GM03348 (cell line): ENCODE data around the gene LHFPL6.
A peak's percentile ranks its signal among the peaks of the same experiment; 100 is the strongest.

Source experiments
- DNase-seq: peaks from one replicate; pipeline ENCODE4 v3.0.0; 2012; ENCODE audit warnings: low spot score

LHFPL6 gene

DNA sequence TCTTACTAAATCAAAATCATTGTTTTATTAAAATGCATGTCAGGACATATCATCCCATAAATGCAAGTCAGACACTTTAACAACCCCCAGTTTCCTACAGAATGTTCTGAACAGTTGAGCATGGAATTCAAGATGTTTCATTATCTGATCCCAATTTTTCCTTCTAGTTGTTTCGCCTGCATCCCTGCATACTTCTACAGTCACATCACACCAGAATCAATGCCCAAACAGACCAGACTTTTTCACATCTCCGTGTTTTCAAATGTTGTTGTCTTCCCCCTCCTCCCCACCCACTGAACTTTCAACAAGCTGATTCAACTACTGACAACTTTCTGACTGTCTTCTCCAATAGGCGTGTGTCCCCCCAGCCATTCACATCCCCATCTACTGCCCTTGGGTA lies 48.6 kb downstream of the LHFPL6 start:
- peak; percentile 52 for DNase-seq

DNA sequence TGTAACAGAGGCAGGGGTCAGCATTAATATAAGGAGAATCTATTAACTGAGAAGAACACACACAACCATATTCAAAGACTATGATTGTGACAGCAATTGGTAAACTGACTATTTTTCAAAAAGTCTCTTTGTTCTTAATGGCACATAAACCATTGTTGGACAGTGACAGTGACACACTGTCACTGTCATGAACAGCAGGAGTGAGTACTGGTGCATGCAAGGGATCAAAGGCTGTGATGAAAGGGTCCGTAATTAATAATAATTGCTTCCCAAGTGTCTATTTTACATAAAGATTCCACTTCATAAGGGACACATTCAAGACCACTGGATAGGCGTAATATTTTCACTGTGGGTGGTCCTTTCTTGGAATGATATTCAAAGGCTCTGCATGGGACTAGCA lies 50.7 kb downstream of the LHFPL6 start:
- no peak for DNase-seq

DNA sequence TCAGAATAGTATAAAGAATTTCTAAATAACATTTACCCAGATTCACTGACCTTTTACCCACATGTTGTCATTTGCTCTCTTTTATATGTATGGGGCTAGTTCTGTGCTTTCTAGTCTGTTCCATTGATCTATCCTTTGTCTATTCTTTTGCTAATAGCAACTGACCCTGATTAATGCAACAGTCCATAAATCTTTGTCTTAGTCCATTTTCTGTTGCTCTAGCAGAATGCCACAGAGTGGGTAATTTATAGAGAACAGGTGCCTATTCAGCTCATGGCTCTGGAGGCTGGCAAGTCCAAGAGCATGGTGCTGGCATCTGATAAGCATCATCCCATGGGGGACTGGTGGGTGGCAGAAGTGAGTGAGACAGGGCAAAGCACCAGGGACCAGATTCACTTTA lies 52.1 kb downstream of the LHFPL6 start:
- DNase-seq = no peak

DNA sequence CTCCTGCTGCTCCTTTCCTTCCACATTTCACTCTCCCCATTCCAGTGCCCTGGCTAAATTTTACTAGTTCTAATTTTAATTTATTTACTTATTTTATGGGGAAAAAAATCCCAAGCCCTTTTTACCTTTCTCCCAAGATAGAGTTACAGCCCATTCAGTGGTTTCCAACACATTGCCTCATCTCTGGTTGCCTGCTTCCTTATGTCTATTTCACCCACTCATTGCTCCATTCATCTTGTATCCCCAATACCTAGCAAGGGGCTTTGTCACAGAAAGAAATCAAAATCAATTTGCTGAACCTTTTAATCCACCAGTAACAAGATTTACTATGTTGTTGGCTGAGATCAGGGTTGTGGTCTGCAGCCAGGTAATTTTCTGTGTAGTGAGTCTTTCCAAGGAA lies 55.9 kb downstream of the LHFPL6 start:
- no peak for DNase-seq

DNA sequence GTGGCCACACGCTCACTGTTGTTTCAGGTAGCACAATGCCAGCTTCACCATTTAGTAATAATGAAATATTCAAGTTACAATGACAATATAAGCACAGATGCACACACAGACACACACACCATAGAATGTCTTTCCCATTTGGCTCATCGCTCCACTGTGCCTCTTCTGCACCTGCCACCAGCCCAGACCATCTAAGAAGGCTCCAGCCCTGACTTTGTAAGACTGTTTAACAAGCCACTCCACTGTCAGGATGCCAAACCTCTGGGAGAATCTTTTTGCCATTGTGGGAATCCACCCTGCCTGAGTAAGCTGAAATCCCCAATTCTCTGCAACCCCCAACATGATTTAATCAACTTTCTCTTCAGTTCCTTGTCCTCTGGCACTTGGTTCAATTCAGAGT lies 60.6 kb downstream of the LHFPL6 start:
- DNase-seq = no peak

DNA sequence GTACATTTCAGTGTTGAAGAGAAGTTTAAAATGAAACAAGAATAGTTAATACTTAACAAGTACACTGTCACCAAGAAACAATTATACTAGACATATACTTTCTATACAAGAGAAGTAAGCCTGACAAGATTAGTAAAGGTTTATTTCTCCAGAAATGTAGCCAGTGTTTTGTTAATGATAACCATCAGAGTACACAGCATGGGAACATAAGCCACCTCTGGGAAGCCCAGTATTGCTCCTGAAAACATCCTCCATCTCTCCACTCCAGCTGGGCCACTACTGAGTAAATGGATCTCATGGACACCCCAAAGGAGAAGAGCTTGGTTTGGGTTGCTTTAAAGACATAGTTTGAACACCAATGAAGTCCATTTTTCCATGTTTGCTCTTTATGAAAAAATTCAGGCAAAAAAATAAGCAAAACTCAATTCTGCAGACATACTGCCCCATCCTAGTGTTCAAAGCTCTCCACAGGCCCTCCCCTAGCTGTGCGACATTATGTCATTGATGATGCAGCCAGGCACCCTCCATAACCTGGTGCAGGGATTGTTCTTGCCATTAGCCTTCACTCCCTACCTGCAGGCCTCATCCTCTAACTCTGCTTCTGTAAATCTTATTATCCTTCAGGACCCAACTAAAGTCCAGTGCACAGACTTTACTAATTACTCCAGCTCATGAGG lies 61.9 kb downstream of the LHFPL6 start:
- no peak for DNase-seq

DNA sequence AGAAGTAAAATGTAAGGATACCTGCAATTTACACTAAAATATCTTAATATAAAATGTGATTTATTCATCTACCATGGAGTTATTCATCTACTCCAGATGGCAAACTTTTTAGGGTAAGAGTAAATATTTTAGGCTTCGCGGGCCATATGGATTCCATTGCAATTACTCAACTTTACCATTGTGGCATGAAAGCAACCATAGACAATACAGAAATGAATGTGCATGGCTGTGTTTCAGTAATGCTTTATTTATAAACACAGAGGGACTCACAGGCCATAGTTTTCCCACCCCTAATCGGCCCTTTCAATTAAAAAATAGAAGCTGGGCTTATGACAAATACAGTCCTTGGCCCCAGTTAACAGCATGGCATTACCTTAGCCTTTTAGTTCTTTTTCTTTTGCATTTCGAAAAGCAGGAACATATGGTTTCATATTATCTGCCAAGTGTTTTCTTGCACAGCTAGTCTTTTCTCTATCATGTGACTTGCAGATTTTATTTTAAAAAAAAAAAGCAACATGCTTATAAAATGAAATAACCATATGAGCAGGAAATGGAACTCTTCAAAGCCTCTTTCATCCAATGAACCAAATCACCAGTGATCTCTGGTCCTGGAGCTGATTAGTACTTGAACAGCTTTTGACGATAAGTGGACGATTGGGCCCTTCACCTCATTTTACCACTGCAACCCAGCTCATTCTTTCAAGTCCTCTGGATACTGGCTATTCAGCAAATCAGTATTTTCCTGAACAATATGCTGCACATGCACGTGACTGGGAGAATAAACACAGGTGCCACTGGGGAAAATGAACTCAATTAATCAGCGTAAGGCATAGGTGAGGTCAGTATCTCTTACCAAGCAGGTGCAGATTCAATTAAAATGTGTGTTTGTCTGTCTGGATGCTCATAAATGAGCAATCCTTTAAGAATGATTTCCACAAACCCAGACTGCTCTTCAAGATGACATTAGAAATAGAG lies 63.9 kb downstream of the LHFPL6 start:
- no peak for DNase-seq

DNA sequence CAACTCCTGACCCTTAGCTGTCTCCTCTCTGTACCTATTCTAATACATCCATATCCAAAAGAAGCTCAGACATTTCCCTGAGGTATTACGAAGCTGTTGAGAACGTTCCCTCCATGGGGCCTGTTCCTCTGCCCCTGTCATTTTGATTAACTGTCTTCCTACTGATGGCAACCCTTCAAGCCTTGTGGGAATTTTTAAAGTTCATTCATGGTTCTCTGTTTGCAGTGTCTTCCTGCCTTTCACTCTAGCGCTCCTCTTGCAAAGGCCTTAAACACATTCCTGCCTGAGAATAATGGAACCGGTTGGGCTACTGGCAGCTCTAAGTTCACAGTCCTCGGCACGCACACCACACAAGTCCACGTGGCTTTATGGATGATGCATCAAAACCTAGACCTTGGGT lies 66.1 kb downstream of the LHFPL6 start:
- DNase-seq = no peak

DNA sequence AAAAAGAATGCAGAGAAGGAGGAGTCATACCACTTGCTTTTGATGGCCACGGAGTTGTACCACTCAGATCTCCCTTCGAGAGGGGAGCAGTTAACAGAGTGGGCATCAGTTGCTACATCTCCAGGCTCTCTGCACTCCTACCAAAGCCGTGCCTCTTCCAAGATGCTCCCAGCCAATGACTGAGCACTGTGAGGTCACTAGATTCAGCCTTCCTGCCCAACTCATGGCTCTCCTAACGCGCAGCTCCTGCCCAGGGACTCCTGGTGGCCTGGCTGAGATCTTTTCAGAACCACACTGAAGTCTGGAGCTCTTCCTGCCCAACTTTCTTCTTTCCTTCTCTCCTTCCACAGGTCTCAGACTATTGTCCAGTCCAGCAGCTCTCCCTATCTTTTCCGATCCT lies 66.7 kb downstream of the LHFPL6 start:
- DNase-seq = no peak

DNA sequence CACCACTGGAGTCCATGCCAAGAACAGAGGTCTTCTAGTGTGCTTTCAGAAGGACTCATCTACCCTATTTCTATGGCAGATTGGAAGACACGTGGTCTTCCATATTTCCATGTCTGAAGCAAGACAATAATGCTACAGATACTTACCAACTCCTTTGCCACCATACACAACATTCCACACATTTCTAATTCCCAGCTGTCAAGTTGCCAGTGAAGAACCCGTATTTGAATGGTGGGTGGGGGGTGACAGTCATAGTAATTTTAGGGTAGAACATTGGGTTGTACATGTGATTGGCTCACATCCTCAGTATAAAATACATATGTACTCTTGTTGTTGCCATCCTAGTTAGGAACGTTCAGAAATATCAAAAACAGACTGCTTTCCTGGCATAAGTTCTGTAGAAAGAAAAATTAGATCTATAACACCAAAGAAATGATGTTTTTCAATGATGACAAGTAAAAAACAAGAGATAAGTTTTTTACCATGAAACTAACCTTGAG lies 69.3 kb downstream of the LHFPL6 start:
- DNase-seq = no peak

DNA sequence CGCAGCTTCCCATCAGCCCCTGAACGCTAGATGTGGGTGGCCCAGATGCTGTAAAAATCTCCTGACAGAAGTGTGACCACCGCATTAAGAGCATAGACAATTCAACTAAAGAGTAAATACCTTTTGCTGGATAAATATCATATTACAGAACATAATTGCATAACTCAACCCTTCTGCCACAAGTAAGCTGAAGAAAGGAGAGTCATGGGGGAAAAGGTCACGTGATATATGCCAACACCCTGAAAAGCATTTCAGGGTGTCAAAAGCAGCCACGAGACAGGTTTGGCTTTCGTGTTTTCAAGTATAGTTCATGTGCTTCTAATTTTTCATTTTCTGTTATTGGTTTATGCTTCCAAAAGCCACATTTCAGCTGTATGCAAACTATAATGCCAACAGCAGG lies 71.3 kb downstream of the LHFPL6 start:
- DNase-seq = peak; percentile 15

DNA sequence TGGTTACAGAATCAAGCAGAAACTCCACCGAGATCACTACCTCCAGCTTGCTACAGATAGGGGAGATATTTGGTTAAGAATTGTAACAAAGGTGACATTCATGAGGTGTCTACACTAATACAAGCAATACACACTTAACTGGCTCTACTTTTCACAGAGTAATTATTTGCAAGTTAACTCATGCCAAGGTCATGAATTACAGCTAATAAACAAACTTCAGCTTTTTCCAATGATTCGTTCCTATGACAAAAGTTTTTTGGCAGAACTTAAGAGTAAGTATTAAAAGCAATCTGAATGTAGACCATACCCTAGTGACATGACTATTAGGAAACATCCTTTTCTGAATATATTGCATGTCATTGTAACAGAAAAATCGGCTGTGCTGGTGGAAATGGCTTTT lies 72.1 kb downstream of the LHFPL6 start:
- DNase-seq = peak; percentile 8

DNA sequence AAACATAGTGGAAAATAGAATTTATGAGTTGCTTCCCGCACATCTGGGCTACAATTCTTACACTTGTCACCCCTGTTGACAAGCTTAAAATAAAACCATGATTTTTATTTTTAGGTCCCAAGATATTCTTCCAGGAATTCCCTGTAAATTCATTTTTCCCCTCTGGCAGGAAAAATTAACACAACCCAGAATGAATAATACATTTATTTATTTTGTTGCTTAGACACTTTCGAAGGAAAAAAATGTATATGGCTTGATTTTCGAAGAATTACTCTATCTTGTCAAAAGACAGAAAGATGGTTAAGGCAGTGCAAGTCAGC lies 74.4 kb downstream of the LHFPL6 start:
- no peak for DNase-seq

DNA sequence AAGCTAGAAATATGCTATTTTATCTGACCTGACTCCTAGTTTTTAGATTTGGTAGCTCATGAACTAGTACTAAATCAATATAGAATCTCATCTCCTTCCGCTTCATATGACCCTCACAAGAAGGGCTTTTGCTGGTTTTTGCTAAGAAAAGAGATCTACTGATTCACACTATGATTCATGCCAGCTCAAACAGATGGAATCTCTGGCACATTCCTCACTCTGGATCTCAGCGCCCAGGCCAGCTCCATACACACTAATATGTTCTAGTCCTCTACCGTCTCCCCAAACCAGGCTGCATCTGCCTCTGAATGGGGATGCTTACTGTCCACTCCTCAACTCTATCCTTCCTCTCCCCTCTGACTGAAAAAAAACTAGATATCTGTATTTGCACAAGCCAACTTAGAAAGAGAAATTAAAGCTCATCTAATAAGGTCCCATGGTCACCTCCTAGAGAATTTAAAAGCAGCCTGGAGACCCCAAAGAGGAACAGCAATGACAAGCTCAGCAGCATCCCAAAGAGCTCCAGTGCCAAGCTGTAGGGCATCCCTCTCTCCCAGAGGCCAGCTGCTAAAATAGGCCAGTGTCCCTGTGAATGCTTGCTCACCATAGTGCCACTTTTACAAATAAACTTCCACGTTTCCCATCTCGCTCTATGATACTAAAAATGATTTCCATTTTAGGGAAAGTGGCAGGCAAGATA lies 74.9 kb downstream of the LHFPL6 start:
- DNase-seq = peak; percentile 87

DNA sequence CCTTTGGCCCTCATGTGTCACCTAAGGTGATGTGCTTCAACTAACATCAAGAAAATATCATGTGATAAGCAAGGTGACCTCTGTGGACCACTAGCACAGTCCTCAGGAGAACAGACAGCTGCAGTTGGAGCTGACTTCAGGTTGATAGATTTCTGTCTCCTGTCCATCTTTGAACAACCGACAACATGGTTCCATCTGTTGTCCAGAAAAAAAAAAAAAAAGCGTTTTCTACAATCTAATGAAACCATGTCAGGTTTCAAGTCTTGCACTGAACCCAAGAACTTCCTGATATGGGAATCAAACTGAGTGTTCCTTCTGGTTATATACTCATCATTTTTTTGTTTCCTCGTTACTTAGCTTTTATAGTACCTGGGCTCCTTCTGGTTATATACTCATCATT lies 75.7 kb downstream of the LHFPL6 start:
- DNase-seq = no peak

DNA sequence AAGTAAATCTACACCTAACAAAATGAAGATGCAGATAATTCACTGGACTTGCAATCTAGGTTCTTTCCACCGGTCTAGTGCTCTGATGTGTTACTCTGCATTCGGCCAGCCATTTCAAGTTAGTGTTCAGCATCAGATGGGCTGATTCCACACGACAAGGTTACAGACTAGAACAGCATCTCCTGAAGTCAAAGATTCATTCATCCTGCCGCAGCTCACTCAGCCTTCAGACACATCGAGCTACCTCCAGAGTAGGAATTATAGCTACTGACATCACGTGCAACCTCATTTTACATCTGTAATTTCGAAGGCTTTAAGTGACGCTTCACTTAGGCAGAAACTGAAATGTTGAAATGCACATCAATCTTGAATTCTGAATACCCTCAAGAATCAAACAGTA lies 76.5 kb downstream of the LHFPL6 start:
- no peak for DNase-seq

DNA sequence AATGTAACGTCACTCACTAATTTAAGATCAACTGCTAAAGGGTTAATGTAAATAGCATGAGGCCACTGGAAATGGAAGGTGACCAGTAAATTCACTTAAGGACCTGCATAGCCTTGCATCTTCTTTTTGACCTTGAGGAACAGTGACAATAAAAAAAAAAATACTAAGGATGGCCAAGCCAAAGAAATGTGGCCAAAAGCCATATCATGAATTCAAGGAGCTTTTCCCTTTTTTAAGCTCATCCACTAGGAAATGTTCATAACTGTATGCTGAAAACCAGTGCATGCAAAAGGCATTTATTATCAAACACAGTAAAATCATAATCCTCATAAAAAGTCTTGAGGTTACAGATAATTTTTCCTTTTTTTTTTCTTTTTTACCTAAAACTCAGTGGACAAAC lies 77.5 kb downstream of the LHFPL6 start:
- no peak for DNase-seq

DNA sequence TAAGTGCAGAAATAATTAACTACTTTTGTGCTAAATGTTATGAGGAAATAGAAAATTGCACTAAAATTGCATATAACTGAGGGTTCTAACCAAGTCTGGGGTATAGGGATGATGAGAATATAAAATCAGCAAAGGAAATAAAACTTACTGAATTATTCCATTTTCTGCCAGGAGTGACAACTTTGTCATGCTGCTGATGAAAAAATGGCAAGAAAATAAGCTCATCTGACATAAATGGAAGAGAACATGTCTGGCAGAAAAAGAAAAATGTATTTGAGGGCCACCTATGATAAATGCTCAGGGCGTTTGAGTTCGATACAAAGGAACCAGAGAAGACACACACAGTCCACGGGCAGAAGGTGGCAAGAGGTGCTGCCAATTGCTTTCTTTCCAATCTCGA lies 78.2 kb downstream of the LHFPL6 start:
- no peak for DNase-seq

DNA sequence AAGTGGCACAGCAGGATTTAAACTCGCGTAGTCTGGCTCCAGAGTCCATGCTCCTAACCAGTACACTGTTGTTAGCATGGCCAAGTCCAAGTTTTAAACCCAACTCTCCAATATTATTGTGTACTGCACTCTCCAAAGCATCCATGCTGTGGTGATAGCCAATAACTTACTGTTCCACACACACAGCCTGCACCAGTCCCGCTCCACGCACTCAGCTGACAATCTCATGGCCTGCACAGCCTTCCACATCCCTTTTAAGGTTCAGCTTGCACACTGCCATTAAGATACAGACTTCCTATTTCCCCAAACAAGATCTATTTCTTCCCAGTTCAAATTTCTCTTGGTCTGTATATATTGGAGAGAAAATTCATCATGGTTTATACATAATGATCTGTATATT lies 80.7 kb downstream of the LHFPL6 start:
- no peak for DNase-seq

DNA sequence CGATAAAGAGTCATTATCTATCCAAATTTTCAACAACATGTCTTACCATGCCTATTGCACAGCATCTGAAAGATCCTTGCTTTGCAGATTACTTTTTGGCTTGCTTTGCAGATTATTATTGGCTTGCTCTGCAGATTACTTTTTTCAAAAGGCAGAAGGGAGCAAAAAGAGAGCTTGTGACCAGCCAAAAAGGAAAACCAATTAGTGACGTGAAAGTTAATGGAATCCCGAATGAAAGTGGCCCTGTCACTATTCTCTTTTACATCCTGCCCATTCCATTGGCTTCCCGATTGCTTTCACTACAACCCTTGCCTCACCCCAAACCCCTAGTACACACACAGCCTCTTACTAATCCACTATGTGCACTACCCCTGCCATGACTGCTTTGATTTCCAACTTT lies 81.3 kb downstream of the LHFPL6 start:
- DNase-seq = no peak

DNA sequence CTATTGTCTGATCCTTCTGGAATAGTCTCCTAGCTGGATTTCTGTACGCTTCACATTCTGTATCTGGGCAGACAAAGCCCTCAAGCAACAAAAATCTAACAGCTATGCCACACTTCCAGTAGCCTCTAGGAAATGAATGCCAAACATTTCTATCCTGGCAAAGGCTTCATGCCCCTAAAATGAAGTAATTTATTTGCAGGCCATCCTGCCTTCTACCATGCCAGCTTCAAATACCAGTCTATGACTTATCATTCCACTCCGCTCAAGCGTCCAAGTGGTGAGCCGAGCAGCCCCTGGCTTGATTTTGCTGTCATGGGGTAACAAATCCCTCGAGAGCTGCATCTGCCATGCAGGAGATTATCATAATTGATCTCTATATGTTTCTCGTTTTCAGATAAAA lies 86.9 kb downstream of the LHFPL6 start:
- DNase-seq = peak; percentile 46

DNA sequence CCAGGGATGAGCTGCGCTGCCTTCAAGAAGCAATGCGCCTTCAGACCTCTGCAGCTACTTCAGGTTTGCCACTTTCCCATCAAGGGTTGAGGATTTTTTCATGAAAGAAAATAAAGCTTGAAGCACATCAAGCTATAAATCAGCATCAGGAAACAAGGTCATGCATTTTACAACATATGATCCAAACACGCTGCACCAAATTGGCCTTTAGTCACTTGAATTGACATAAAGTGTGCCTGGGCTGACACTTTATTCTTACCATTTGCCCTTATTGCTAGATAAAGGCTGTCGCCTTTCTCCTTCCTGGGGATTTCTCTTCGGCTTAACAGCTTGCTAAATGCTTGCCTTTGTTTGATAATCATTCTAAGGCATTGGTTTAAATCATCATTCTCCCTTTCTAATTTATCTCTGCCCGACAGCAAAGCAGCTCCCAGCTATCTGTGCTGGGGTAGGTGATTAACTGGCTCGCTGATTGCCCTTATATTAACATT lies 87.7 kb downstream of the LHFPL6 start:
- no peak for DNase-seq

DNA sequence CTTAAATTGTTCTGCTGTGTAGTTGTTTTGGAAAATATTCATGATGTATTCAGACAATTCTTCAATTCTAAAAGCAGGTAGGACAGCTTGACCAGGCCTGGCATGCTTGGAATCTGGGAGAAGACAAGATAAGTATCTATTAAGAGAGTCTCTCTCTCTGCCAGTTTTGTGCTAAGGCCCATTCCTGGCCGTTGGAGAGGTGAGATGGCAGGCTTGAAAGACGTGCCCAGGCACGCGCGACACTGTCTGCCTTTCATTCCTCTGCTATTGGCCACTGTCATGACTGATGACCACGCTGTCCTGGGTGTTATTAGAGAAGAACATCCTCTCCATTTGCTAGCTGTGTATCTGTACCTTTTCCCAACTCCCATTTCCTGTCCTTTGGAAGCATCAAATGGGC lies 90.3 kb downstream of the LHFPL6 start:
- no peak for DNase-seq
